ELR (cell line): ENCODE results near the gene GOLGA8R.
"Not testable (repeated sequence)": the region's sequence is repeated elsewhere in the genome, so short reads cannot be mapped to it uniquely, and the experiment has no call there.

Experiments used
- DNase-seq: peaks from one replicate; pipeline ENCODE4 v3.0.0-alpha.2; 2015; ENCODE audit warnings: low read depth

GOLGA8R gene

GRCh38 chr15:30414160-30414559 is at the start of gene GOLGA8R:
GOLGA8R (minus strand) TSS chr15:30414260; CDS start chr15:30414162, 98 bp downstream.
- not testable (repeated sequence) for DNase-seq

- not testable (repeated sequence) for DNase-seq
Measured at GRCh38 chr15:30463849-30464248, 49.8 kb upstream of the GOLGA8R start.

- not testable (repeated sequence) for DNase-seq
Measured at GRCh38 chr15:30462176-30462575, 48.1 kb upstream of the GOLGA8R start.

GRCh38 chr15:30452702-30453101 is 38.6 kb upstream of the GOLGA8R start:
- peak; percentile 2 for DNase-seq

- not testable (repeated sequence) for DNase-seq
Measured at GRCh38 chr15:30438348-30438747, 24.3 kb upstream of the GOLGA8R start.

GRCh38 chr15:30435878-30436277 is 21.8 kb upstream of the GOLGA8R start:
- not testable (repeated sequence) for DNase-seq

- not testable (repeated sequence) for DNase-seq
Measured at GRCh38 chr15:30420723-30421122, 6.7 kb upstream of the GOLGA8R start.

GRCh38 chr15:30407636-30408035 is 6.4 kb downstream of the GOLGA8R start:
- not testable (repeated sequence) for DNase-seq

- not testable (repeated sequence) for DNase-seq
Measured at GRCh38 chr15:30398988-30399387, 15.1 kb downstream of the GOLGA8R start.

- not testable (repeated sequence) for DNase-seq
Measured at GRCh38 chr15:30393664-30393991, 20.4 kb downstream of the GOLGA8R start.

GRCh38 chr15:30392766-30393663 is 21.0 kb downstream of the GOLGA8R start, which contains the start of gene CHRFAM7A:
CHRFAM7A (minus strand) TSS chr15:30393540; CDS start chr15:30383351, 10,189 bp downstream.
- not testable (repeated sequence) for DNase-seq

GRCh38 chr15:30386318-30386887 is 27.7 kb downstream of the GOLGA8R start:
- DNase-seq, result not testable (repeated sequence)

- DNase-seq, result not testable (repeated sequence)
Measured at GRCh38 chr15:30377082-30377413, 37.0 kb downstream of the GOLGA8R start.

GRCh38 chr15:30376375-30377081 is 37.5 kb downstream of the GOLGA8R start:
- not testable (repeated sequence) for DNase-seq

- not testable (repeated sequence) for DNase-seq
Measured at GRCh38 chr15:30375872-30376271, 38.2 kb downstream of the GOLGA8R start.

- DNase-seq, result not testable (repeated sequence)
Measured at GRCh38 chr15:30374862-30375261, 39.2 kb downstream of the GOLGA8R start.

GRCh38 chr15:30368271-30368670 is 45.8 kb downstream of the GOLGA8R start:
- DNase-seq, result not testable (repeated sequence)

GRCh38 chr15:30367246-30367645 is 46.8 kb downstream of the GOLGA8R start:
- not testable (repeated sequence) for DNase-seq

GRCh38 chr15:30361404-30361803 is 52.7 kb downstream of the GOLGA8R start:
- DNase-seq, result not testable (repeated sequence)

GRCh38 chr15:30360990-30361389 is 53.1 kb downstream of the GOLGA8R start:
- DNase-seq, result not testable (repeated sequence)

GRCh38 chr15:30355043-30355442 is 59.0 kb downstream of the GOLGA8R start:
- not testable (repeated sequence) for DNase-seq
